Sigmoid colon (tissue), 7 donors: Measurements from ENCODE around the gene APRT. TPM values are rescaled to one million over a fixed set of nuclear protein-coding genes. Genes with fewer than 3 reads are reported as not detected.

Source experiments
- DNase-seq: peaks from one replicate; pipeline ENCODE4 v3.0.0-alpha.2; 2019
- H3K27ac ChIP-seq, 4 donors: fragments of 200-600 bp; sonication (generic); one replicate each; pipeline ENCODE4 v1.5.1; 2016 to 2019; ENCODE audit warnings: mild to moderate bottlenecking in 1 of 4
- H3K27me3 ChIP-seq, 3 donors: fragments of 200-600 bp; sonication (generic); one replicate each; pipeline ENCODE4 v1.5.1; 2019; ENCODE audit warnings: mild to moderate bottlenecking in 1 of 3
- H3K36me3 ChIP-seq, 4 donors: fragments of 200-600 bp; sonication (generic); one replicate each; pipeline ENCODE4 v1.5.1; 2016 to 2019
- H3K4me1 ChIP-seq, 4 donors: fragments of 200-600 bp; sonication (generic); one replicate each; pipeline ENCODE4 v1.5.1; 2017 to 2019
- H3K4me3 ChIP-seq, 4 donors: fragments of 200-600 bp; sonication (generic); one replicate each; pipeline ENCODE4 v1.5.1; 2017 to 2019; ENCODE audit warnings: mild to moderate bottlenecking in 2 of 4, moderate library complexity in 1 of 4
- H3K9me3 ChIP-seq, 4 donors: fragments of 200-600 bp in 3 of 4; sonication (generic) in 3 of 4; one replicate each; pipeline versions ENCODE4 v1.5.1 to v1.6.1; 2013 to 2019
- EP300 ChIP-seq, 4 donors: sonication (generic); formaldehyde crosslinking; IDR thresholded peaks; one replicate each; pipeline ENCODE4 v1.6.1; 2017; ENCODE audit warnings: antibody characterized with exemption in 4 of 4
- POLR2A ChIP-seq, 2 donors: fragments of 450-650 bp; IDR thresholded peaks; one replicate each; pipeline ENCODE4 v1.6.1; 2016; ENCODE audit warnings: antibody characterized with exemption in 2 of 2, mild to moderate bottlenecking in 2 of 2, moderate library complexity in 2 of 2
- POLR2AphosphoS5 ChIP-seq, 4 donors: sonication (generic); formaldehyde crosslinking; IDR thresholded peaks; one replicate each; pipeline ENCODE4 v1.6.1; 2017; ENCODE audit warnings: antibody characterized with exemption in 4 of 4
- WGBS, 2 donors: extraction: QIAGEN DNeasy Blood & Tissue Kit; methylation state at CpG; one replicate each; pipeline ENCODE4 v1.1.7; 2013; 5-methylcytosine and 5-hydroxymethylcytosine counted together
- intact Hi-C: fragments of 100-400 bp; cut with DNase I; formaldehyde crosslinking; loops from one replicate; pipeline ENCODE4 v1.15.1; 2023
- polyA plus RNA-seq, 3 donors: library from polyadenylated mRNA; stranded (reverse); fragments of 200-250 nt; gene quantifications; one replicate each; pipeline ENCODE4 v1.2.3, GENCODE V29; 2013
- total RNA-seq, 4 donors: library from RNA; depleted of rRNA; stranded (reverse); fragments of >200 nt; gene quantifications; one replicate each; pipeline ENCODE4 v1.1.0, GENCODE V29; 2016
- TF ChIP-seq, protein P1 (sequence below), 4 experiments: fragments of 450-650 bp in 3 of 4; fragments of 200-600 bp in 1 of 4; IDR thresholded peaks; one replicate each; pipeline ENCODE4 v1.5.1; 2016 to 2019; ENCODE audit warnings: antibody characterized with exemption in 4 of 4, mild to moderate bottlenecking in 3 of 4, moderate library complexity in 2 of 4
- donor health status: healthy with polysubstance abuse.
- donor health status: Bipolar disorder and iron deficiency.
- donor health status: healthy.

APRT gene
- total and polyA plus RNA-seq, 7 donors: 56.6 to 329 (median 78.3) TPM

DNA sequence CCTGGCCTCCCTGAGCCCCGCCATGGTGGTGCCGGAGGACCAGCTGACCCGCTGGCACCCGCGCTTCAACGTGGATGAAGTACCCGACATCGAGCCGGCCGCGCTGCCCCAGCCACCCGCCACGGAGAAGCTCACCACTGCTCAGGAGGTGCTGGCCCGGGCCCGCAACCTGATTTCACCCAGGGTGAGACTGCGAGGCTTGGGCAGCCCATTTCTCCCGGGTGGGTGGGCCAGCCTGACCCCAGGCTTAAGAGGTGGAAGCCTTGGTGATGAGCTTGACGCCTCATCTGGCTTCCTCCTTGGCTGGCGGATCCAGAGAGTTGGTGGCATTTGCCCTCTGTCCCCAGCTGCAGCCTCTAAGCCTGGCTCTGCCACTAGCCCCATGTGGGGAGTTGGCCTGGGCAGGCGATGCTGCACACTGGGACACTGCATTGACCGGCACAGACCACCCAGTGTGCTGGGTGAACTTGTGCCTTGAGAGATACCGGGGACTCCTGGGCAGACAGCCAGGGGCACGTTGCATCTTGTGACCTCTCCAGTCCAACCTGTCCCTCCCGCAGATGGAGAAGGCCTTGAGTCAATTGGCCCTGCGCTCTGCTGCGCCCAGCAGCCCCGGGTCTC lies 5.1 kb downstream of the APRT start:
- no peak for DNase-seq
- Histone ChIP-seq H3K4me3 (no peak overlapping the region), H3K9me3 (no peaks in the 10 kb centered on the region), H3K27me3 (peaks cover 0 to 9% (median 0%) of the 10 kb centered on the region in 3 donors), H3K27ac (no peak overlapping the region), H3K4me1 (peaks cover 0 to 48% (median 29%) of the 10 kb centered on the region in 4 donors), H3K36me3 (peaks cover 0 to 21% (median 5%) of the 10 kb centered on the region in 4 donors)
- TF ChIP-seq EP300 (IDR thresholded peaks at IDR 0.05): no peak
- TF ChIP-seq, protein P1, sequence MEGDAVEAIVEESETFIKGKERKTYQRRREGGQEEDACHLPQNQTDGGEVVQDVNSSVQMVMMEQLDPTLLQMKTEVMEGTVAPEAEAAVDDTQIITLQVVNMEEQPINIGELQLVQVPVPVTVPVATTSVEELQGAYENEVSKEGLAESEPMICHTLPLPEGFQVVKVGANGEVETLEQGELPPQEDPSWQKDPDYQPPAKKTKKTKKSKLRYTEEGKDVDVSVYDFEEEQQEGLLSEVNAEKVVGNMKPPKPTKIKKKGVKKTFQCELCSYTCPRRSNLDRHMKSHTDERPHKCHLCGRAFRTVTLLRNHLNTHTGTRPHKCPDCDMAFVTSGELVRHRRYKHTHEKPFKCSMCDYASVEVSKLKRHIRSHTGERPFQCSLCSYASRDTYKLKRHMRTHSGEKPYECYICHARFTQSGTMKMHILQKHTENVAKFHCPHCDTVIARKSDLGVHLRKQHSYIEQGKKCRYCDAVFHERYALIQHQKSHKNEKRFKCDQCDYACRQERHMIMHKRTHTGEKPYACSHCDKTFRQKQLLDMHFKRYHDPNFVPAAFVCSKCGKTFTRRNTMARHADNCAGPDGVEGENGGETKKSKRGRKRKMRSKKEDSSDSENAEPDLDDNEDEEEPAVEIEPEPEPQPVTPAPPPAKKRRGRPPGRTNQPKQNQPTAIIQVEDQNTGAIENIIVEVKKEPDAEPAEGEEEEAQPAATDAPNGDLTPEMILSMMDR (IDR thresholded peaks at IDR 0.05): no peak
- TF ChIP-seq POLR2AphosphoS5 (IDR thresholded peaks at IDR 0.05): no peak
- TF ChIP-seq POLR2A (IDR thresholded peaks at IDR 0.05): no peak
- intact Hi-C loops: no loop called here
- 84 to 89% methylated on average over 27 of the region's 27 CpGs for WGBS, 2 donors

DNA sequence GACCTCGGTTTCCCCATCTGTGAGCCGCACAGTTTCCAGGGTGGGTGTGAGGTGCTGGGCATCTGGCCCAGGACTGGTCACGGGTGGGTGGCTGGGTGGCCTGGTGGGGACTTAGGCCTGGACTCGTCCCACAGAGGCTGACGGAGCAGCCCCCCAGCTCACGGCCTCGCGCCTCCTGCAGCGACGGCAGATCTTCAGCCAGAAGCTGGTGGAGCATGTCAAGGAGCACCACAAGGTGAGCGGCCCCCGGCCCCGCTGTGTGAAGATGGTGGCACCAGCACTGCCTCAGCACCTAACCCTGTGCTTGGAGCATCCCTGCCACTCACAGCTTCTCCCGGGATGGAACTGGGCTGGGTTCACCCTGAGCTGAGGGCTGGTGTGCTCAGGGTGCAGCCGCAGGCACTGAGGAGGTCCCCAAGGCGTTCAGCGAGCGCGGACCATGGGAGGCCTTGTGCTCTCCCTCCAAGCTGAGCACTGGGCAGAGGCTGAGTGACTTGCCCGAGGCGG lies 5.8 kb downstream of the APRT start:
- DNase-seq: no peak
- Histone ChIP-seq H3K27ac (no peak overlapping the region), H3K4me3 (no peak overlapping the region), H3K4me1 (peaks cover 0 to 45% (median 25%) of the 10 kb centered on the region in 4 donors), H3K27me3 (peaks cover 0 to 9% (median 0%) of the 10 kb centered on the region in 3 donors), H3K9me3 (no peaks in the 10 kb centered on the region), H3K36me3 (peaks cover 0 to 21% (median 5%) of the 10 kb centered on the region in 4 donors)
- 92% methylated on average over 21 of the region's 21 CpGs for WGBS, 2 donors
- TF ChIP-seq, protein P1 (IDR thresholded peaks at IDR 0.05): no peak
- TF ChIP-seq POLR2AphosphoS5 (IDR thresholded peaks at IDR 0.05) (no peak), EP300 (IDR thresholded peaks at IDR 0.05) (no peak), POLR2A (IDR thresholded peaks at IDR 0.05) (no peak)
- intact Hi-C loops: no loop called here

DNA sequence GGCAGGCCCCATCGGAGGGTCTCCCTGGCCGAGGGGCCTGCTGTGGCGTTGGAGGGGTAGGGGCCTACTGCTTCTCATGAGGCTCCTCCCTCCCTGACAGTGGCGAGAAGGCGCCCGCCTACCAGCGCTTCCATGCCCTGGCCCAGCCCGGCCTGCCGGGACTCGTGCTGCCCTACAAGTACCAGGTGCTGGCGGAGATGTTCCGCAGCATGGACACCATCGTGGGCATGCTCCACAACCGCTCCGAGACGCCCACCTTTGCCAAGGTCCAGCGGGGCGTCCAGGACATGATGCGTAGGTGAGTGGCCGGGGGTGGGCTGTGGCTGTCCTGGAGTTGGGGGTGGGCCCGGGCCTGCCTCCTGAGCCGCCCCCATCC lies 6.4 kb downstream of the APRT start:
- intact Hi-C loops: no loop called here
- Histone ChIP-seq H3K27me3 (peaks cover 0 to 9% (median 0%) of the 10 kb centered on the region in 3 donors), H3K9me3 (no peaks in the 10 kb centered on the region), H3K27ac (no peak overlapping the region), H3K36me3 (peaks cover 0 to 21% (median 5%) of the 10 kb centered on the region in 4 donors), H3K4me1 (peaks cover 0 to 39% (median 19%) of the 10 kb centered on the region in 4 donors), H3K4me3 (no peak overlapping the region)
- no peak for DNase-seq
- 83 to 87% methylated on average over 22 of the region's 22 CpGs for whole genome bisulfite sequencing, 2 donors
- TF ChIP-seq EP300 (IDR thresholded peaks at IDR 0.05) (no peak), POLR2A (IDR thresholded peaks at IDR 0.05) (no peak), POLR2AphosphoS5 (IDR thresholded peaks at IDR 0.05) (no peak)
- TF ChIP-seq, protein P1 (IDR thresholded peaks at IDR 0.05): no peak

DNA sequence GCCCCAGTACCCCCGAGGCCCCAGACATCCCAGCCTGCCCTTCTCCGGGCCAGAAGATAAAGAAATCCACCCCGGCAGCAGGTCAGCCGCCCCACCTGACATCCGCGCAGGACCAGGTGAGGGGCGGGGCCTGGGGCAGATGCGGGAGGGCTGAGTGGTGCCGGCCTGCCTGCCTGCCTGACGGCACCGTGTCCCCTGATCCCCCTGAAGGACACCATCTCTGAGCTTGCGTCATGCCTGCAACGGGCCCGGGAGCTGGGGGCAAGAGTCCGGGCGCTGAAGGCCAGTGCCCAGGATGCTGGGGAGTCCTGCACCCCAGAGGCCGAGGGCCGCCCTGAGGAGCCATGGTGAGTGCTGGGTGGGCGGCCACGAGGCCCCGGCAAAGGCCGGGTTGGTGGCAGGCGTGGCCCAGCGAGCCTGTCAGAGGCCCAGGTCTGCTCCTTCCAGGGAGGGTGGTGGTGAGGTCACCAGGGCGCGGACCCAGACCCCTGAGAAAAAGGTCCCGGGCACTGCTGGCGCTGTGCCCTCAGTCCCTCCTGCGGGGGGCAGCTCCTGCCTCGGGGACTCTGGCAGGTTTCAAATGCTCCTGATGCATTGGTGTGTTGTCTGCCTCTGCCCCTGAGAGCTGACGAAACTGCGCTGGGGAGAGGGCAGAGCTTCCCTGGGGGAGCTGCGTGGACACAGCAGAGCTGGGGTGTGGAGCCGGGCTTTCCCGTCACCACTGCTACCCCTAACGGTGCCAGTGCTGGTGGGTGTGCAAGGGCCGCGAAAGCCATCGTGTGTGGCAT lies 7.0 kb downstream of the APRT start:
- H3K4me3 ChIP-seq: no peak overlapping the region
- no peak for TF ChIP-seq POLR2AphosphoS5 (IDR thresholded peaks at IDR 0.05)
- no peak for TF ChIP-seq EP300 (IDR thresholded peaks at IDR 0.05)
- TF ChIP-seq POLR2A (IDR thresholded peaks at IDR 0.05): no peak
- TF ChIP-seq, protein P1 (IDR thresholded peaks at IDR 0.05): no peak
- no peaks in the 10 kb centered on the region for H3K9me3 ChIP-seq
- no peak overlapping the region for H3K27ac ChIP-seq
- intact Hi-C loops: no loop called here
- no peak for DNase-seq
- peaks cover 0 to 33% (median 14%) of the 10 kb centered on the region in 4 donors for H3K4me1 ChIP-seq
- WGBS, 2 donors: 22 to 36% methylated on average over 39 of the region's 39 CpGs
- H3K36me3 ChIP-seq: peaks cover 0 to 18% (median 4%) of the 10 kb centered on the region in 4 donors
- H3K27me3 ChIP-seq: peaks cover 0 to 9% (median 0%) of the 10 kb centered on the region in 3 donors
